ENCODE results near the gene PF4V1.
A peak's percentile ranks its signal among the peaks of the same experiment; 100 is the strongest.

The PF4V1 gene, protein sequence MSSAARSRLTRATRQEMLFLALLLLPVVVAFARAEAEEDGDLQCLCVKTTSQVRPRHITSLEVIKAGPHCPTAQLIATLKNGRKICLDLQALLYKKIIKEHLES

DNA sequence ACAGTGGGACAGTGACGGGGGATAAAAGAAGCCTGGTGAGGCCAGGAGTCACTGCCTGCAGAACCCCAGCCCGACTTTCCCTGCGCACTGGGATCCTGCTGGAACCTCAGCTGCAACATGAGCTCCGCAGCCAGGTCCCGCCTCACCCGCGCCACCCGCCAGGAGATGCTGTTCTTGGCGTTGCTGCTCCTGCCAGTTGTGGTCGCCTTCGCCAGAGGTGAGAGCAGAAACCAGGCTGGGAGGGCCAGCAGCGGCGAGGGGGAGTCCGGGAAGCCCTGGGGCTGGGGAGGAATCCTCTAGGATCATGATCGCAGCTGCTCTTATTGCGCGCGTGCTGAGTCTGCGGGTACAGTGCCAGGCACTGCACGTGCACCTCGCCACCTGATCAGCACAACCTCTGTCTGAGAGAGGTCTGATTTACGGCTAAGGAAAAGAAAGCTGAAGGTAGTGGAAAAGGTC, at the start of gene PF4V1:
Gene PF4V1 (plus strand): TSS at position 51 of the 459 bp plus-strand sequence. CDS start 67 bp downstream, at position 118.
- peak; percentile 70 for DNase-seq

DNA sequence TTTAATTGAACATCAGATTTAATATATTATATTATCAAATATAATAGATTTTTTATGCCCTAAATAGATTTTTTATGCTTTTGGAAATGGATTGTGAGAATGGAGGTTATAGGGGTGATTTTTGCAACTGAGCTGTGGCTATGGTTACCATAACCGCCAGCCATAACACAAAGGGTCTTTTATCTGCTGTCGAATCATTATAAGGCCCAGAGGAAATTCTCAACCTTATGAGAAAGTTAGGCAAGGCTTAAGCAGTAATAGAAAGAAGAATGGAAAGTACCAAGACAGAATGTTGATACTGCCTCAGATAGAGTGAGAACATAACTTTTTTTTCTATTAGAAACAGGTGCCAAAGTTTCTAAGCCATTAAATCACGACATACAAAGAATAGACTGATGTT, 42.9 kb upstream of the PF4V1 start:
- DNase-seq = no peak

GRCh38 chr4:73811841-73812240, 41.3 kb upstream of the PF4V1 start:
- DNase-seq = no peak

DNA sequence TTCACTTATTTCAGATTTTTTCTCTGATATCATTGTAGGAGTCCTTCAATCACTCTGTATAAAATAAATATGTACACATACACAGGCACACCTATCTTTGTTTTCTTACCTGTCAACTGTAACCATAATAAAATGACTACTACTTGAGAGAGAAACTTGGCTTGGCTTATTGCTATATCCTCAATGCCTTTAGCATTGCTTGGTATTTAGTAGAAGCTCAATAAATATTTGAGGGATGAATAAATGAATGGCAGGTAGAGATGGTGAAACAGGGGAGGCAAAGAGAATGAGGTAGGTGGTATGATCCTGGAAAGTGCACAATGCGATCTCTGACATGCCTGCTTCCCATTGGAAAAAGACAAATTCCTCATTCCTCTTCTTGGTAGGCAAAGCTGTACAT, 38.4 kb upstream of the PF4V1 start:
- DNase-seq = peak; percentile 42

DNA sequence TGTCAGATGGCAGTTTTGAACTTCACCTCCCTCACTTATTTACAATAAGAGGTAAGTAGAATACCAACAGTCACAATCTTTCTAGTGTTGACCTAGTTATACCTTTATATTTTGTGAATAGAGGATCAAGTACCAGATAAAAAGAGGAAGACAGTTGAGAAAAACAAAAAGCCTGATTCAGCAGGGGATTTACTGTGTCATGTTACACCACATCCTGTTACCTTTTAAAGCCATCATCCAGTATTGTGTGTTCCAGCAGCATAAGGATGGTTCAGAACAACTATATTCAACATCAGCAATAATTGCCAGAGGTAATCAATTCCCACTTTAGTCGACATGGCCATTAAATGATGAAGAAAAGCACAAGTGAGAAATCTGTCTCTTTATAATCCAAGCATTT, 38.0 kb upstream of the PF4V1 start:
- peak; percentile 71 for DNase-seq

DNA sequence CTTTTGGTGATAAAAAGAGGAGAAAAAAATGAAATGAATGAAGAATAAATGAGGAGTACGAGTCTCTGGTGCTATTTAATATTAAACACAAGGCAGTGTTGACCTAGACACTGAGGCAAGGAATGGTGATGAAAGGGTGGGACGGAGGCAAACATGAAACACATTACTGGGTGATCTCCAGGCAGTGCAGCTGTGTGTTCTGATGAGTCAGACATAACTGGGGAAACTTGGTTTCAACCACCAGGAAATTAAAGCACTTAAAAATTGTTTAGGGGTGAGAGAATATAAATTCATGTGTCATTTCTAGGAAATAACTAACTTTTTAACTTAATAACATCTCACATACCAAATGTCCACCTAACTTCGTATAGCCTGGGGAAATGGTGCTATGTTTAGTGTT, 36.3 kb upstream of the PF4V1 start:
- peak; percentile 86 for DNase-seq

GRCh38 chr4:73817341-73817740, 35.8 kb upstream of the PF4V1 start:
- peak; percentile 91 for DNase-seq

- DNase-seq = no peak
These were observed 31.8 kb upstream of the PF4V1 start for GRCh38 chr4:73821325-73821724.

DNA sequence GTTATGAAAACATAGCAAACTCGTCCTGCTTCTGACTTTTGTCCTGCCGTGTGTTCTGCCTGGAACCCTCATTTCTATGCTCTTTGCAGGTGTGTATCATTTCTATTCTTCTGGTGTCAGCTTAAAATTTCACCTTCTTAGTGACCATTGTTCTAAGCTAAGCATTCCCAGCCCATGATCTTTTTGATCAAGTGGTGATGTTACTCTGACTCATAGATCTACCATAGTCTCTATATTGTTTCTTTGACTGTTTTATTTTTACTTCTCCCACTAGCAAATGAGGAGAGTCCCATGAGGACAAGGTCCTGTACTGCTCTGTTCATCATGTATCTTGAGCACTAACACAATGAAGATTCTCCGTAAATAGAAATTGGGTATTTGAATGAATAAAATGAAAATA, 30.7 kb upstream of the PF4V1 start:
- peak; percentile 10 for DNase-seq

DNA sequence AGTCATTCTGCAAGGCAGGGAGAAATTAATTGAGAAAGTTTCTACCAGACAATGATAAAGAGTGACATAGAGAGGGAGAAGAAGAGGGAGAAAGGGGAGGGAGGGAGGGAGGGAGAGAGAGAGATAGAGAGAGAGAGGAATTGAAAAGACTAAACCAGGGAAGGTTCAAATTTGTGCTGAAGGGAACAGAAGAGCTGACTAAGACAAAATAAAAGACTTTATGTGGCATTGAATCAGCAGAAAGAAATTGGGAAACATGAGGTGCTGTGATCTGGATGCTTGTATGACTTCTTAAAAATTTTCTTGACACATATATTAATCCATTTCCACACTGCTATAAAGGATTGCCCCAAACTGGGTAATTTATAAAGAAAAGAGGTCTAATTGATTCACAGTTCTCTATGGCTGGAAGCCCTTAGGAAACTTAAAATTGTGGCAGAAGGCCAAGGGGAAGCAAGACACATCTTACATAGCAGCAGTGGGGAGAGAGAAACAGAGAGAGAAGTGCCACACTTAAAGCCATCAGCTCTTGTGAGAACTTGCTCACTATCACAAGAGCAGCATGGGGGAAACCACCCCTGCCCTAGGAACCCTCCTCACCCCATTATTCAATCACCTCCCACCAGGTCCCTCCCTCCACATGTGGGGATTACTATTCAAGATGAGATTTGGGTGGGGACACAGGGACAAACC, 30.1 kb upstream of the PF4V1 start:
- DNase-seq = no peak

GRCh38 chr4:73823760-73824159, 29.3 kb upstream of the PF4V1 start:
- no peak for DNase-seq

DNA sequence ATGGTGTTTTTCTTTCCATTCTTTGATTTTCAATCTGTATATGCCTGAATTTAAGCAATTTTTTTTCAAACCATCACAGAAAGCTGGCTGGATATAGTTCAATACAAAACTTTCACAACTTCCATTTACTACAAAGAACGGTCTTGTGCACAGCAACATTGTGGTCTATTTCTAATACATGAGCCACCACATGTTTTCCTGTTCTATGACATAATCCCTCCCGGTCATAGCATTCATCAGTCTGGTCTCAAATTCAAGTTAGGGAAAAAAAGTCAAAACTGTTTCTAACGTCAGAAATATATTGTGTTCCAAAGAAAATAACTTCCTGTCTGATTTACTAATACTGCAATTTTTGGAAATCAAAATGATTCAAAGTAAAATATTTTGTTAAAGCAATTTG, 24.1 kb upstream of the PF4V1 start:
- DNase-seq = no peak

- DNase-seq = no peak
These were observed 21.5 kb upstream of the PF4V1 start for GRCh38 chr4:73831569-73831968.

DNA sequence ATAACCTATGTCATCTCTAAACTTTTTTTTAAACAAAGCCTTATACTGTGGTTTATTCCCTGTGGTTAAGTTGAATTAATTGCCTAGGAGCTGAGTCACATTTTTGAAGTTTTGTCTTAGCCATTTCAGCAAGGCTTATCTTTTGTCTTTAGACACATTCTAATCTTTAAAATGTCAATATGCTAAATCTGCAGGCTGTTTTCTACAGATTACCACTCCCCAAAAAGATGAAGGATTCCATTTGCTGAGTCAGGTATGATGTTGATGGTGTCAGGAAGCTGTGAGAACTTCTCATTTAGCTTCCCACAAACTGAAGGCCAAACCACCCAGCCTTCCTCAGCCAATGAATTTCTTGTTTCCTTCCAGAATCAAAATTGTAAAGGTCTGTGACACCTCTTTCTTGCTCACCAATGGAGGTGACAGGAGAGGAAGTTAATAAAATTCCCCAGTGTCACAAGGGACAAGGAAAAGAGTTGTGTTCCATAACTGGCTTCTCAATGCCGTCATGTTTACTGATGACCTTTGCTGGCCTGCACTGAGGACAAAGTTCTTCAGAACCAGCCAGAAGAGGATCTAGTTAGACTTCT, 20.4 kb upstream of the PF4V1 start:
- DNase-seq = no peak

- DNase-seq = peak; percentile 68
These were observed 16.5 kb upstream of the PF4V1 start, which contains the start of gene CXCL6 for GRCh38 chr4:73836373-73837279. Gene CXCL6, plus strand, starts transcription at chr4:73836678. Its CDS starts 73 bp downstream, at chr4:73836751.

GRCh38 chr4:73839071-73839470, 14.0 kb upstream of the PF4V1 start:
- DNase-seq = no peak

DNA sequence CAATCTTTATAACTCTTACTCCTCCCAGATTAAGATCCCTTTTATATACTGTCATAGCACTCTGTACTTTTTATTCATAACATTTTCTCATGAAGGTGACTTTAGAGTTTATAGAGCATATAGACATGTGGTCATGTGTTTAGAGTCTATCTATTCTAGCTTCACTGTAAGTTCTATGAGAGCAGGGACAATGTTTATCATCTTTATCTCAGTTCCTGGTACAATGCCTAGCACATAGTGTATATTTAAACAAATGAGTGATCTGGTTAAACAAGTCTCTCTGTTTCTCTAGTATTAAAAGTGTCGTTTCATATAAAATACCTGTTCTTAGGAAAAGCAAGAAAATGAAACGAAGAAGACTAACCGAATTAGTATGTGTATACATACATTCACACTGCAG, 13.4 kb upstream of the PF4V1 start:
- DNase-seq = no peak

DNA sequence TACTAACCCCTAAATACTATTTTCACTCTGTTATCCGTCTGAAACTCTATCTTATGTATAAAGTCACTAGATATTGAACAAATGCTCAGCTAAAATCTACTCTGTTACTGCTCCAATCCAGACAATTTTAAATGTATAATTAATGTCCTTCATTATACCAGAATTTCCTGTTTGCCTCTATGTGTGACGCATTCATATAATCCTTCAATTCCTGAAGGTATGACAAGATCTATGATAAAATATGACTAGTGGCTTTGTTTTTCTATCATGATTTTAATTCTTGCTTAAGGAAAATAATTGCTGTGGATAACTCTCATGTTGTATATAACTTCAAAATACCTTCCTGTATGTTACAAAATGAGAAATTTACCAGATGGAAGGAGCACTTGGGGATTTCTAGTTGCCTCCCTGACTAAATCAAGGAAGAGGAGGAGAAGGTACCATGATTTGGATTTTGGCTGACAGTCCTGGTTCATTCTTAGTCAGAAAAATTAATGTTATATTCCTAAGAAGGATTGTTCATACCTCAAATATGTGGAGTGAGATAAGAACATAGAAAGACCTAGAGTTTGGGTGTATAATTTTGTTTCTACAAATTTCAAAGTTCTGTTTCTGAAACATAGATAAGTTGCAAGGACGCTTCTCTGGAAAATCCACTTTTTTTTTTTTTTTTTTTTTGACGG, 11.7 kb upstream of the PF4V1 start:
- DNase-seq = no peak

DNA sequence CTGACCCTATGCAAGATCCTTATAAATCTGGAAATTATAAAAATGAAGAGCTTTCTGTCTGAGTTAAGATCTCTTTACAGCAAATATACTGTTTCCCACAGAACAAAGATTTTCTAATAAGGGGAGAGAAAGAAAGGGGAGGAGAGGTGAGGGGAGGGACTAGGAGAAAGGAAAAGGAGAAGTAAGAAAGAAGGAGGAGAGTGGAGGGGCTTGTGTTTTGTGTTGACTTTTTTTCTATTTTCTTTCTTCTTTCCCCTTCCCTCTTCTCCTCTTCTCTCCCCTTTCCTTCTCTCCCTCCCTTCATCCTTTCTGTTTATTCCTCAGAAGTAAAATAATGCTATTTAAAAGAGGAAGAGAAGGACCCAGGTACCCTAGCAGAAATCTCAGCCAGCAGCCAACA, 10.4 kb upstream of the PF4V1 start:
- DNase-seq = no peak

DNA sequence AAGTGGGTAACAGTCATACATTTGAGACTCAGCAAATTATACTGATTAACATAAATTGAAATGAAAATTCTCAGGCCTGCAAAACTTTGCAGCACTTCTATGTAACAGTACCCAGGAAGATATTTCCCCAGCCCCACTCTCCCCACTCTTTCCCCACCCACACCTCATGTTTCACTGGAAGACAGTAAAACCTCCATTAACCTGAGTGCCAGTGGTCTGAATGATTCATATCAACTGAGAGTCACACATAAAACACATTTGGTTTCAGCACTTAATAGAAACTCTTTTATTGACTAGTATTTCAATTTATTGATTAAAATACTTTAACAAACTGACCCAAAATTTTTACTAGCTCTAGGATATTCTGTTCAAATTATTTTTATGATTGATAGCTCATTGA, 9.7 kb upstream of the PF4V1 start:
- DNase-seq = no peak

DNA sequence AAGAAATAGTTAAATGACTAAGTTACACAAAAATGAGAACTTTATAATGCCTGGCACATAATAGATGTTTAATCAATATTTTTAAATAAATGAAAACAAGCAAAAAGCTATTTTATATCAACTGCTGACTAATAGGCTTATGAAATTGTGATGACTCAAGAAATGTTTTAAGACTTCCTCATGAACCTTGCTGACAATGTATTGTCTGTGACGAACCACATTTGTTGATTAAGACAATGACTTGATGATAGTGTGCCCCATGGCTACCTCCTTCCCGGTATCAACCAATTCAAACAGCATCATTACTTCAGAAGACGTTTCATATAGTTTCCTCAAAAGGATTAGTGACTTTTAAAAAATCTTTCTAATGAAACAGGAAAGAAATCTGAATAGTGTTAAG, 8.8 kb upstream of the PF4V1 start:
- DNase-seq = no peak

- no peak for DNase-seq
These were observed 8.3 kb upstream of the PF4V1 start for GRCh38 chr4:73844806-73845205.

Measured in DMS53 (cell line).